Colonic mucosa (tissue), 4 donors: Measurements from ENCODE around the gene SH3BP2. TPM values are rescaled to one million over a fixed set of nuclear protein-coding genes. Genes with fewer than 3 reads are reported as not detected.

ENCODE experiments used
- DNase-seq: peaks from one replicate; pipeline ENCODE4 v3.0.0-alpha.2; 2020
- H3K27ac ChIP-seq: fragments of 200-600 bp; one replicate; pipeline ENCODE4 v1.8.0; 2021
- H3K27me3 ChIP-seq: fragments of 200-600 bp; one replicate; pipeline ENCODE4 v1.8.0; 2021
- H3K36me3 ChIP-seq: fragments of 200-600 bp; one replicate; pipeline ENCODE4 v1.8.0; 2021
- H3K4me1 ChIP-seq: fragments of 200-600 bp; one replicate; pipeline ENCODE4 v1.8.0; 2021; ENCODE audit warnings: mild to moderate bottlenecking
- H3K4me3 ChIP-seq: fragments of 200-600 bp; one replicate; pipeline ENCODE4 v1.8.0; 2021
- H3K9ac ChIP-seq, 2 donors: one replicate each; pipeline ENCODE4 v1.7.0; 2013; ENCODE audit warnings: control low read depth in 2 of 2, low read depth in 2 of 2, low read length in 2 of 2
- H3K9me3 ChIP-seq: fragments of 200-600 bp; one replicate; pipeline ENCODE4 v1.8.0; 2021
- CTCF ChIP-seq: fragments of 200-600 bp; IDR thresholded peaks from one replicate; pipeline ENCODE4 v1.8.0; 2022; ENCODE audit warnings: antibody characterized with exemption, mild to moderate bottlenecking
- intact Hi-C: fragments of 100-400 bp; cut with DNase I; formaldehyde crosslinking; loops from one replicate; pipeline ENCODE4 v1.14.1; 2022
- total RNA-seq, 2 donors: library from RNA; stranded (reverse); fragmentation: NEBNext Ultra II Directional in 1 of 2; extraction: Animal tissue kit (Norgen Biotek cat#: 25700) in 1 of 2; gene quantifications; one replicate each; pipeline ENCODE4 v1.2.1, GENCODE V29; 2021
- donor health status: healthy.
- donor health status: DM: no; HTN: no; CAD: no.
- donor health status: DM: no; HTN: no; CAD: no.

Gene SH3BP2
- 10 to 100 TPM; 62.2 to 70.8 TPM for total RNA-seq

GRCh38 chr4:2792711-2793585, at the start of gene SH3BP2:
Gene SH3BP2 (plus strand): TSS chr4:2793085. CDS start chr4:2820618, 27,533 bp downstream.
- TF ChIP-seq CTCF, result no peak
- Histone ChIP-seq H3K27ac (peak within 1 kb of the TSS; percentile 83), H3K36me3 (no peaks in the 10 kb centered on the region), H3K4me3 (peak within 1 kb of the TSS; percentile 78), H3K9me3 (no peaks in the 10 kb centered on the region), H3K27me3 (no peaks in the 10 kb centered on the region), H3K4me1 (peaks cover 29% of the 10 kb centered on the region), H3K9ac (peak within 1 kb of the TSS; percentile 80 to 84)
- intact Hi-C loops, result no loop called here
- peak; percentile 90 for DNase-seq

- Histone ChIP-seq H3K27ac (peak overlapping the region; percentile 44), H3K4me1 (peaks cover 13% of the 10 kb centered on the region), H3K36me3 (peaks cover 10% of the 10 kb centered on the region), H3K9ac (no peak overlapping the region), H3K4me3 (no peak overlapping the region), H3K27me3 (no peaks in the 10 kb centered on the region), H3K9me3 (no peaks in the 10 kb centered on the region)
- intact Hi-C loops, result no loop called here
- no peak for TF ChIP-seq CTCF
- peak; percentile 84 for DNase-seq
Observed at GRCh38 chr4:2743518-2744445, 49.1 kb upstream of the SH3BP2 start.

GRCh38 chr4:2744576-2745270, 48.2 kb upstream of the SH3BP2 start:
- Histone ChIP-seq H3K36me3 (peaks cover 10% of the 10 kb centered on the region), H3K27ac (peak overlapping the region; percentile 44), H3K27me3 (no peaks in the 10 kb centered on the region), H3K4me1 (peaks cover 13% of the 10 kb centered on the region), H3K9me3 (no peaks in the 10 kb centered on the region), H3K4me3 (no peak overlapping the region), H3K9ac (no peak overlapping the region)
- DNase-seq, result no peak
- intact Hi-C loops, result no loop called here
- TF ChIP-seq CTCF, result no peak

- H3K4me3 ChIP-seq, result no peak overlapping the region
- H3K36me3 ChIP-seq, result peaks cover 10% of the 10 kb centered on the region
- peak overlapping the region; percentile 39 for H3K27ac ChIP-seq
- DNase-seq, result no peak
- peak overlapping the region in 1 of 2 donors; percentile 14 for H3K9ac ChIP-seq
- H3K4me1 ChIP-seq, result peaks cover 13% of the 10 kb centered on the region
- intact Hi-C loops, result no loop called here
- no peak for TF ChIP-seq CTCF
- H3K9me3 ChIP-seq, result no peaks in the 10 kb centered on the region
- H3K27me3 ChIP-seq, result no peaks in the 10 kb centered on the region
Observed at GRCh38 chr4:2745516-2745915, 47.4 kb upstream of the SH3BP2 start.
